Jurkat, Clone E6-1 (cell line): ENCODE measurements around the gene HOXC11.

Experiments used
- DNase-seq: peaks from one replicate; pipeline ENCODE4 v3.0.0-alpha.2; 2011; ENCODE audit warnings: low read depth, low spot score
- H3K4me3 ChIP-seq: 2 replicates; pipeline ENCODE4 v1.5.1; 2011; ENCODE audit warnings: mild to moderate bottlenecking, low read length, control low read depth, moderate library complexity

Gene HOXC11

DNA sequence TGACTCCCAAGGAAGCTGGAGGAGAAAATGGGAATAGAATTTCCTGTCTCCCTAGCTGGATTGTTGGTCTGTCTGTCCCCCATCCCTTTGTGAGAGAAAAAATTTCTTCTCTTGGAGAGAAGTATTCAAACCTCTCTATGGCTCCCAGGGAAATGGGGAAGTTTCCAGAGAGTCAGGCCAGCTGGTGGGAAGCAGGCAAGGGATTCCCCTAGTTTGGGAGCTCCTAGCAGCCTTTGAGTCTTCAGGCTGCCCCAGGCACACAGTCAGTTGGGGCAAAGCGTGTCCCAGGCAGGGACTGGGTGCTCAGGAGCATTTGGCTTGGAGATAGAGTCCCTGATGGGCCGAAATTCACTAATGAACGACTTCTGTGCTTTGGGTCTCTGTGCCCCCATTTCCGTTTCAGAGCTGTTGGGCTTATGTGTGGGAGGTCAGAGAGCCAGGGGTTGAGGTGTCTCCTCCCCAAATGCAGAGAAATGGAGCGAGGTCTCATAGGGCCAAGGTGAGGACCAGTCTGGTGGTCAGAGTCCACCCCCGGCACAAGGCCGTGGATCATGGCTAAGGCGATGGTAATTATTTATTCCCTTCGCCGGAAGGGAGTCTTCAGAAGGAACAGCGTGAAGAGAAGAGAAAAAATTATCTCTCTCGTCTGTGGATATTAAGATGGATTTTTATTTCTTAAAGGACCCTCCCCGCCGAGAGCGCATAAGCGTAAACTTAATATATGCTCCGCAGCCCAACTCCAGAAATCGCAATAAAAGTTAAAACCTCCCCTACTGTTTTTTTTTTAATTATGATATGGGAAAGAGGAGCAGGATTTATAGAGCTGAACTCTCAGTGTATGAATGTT, 20.5 kb downstream of the HOXC11 start:
- H3K4me3 ChIP-seq: no peak overlapping the region
- no peak for DNase-seq

DNA sequence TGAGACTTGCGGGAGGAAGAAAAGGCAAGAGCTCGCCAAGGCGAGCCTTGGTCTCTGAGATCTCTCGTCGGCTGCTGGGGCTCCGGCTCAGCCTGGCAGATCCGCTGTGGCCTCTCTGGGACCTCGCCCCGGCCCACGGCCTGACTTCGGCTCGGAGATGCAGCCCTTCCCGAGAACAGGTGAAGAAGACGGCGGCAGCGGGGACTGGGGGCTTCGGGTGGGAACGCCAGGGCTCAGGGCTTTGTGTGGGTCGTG, 21.0 kb downstream of the HOXC11 start:
- no peak overlapping the region for H3K4me3 ChIP-seq
- DNase-seq: no peak

DNA sequence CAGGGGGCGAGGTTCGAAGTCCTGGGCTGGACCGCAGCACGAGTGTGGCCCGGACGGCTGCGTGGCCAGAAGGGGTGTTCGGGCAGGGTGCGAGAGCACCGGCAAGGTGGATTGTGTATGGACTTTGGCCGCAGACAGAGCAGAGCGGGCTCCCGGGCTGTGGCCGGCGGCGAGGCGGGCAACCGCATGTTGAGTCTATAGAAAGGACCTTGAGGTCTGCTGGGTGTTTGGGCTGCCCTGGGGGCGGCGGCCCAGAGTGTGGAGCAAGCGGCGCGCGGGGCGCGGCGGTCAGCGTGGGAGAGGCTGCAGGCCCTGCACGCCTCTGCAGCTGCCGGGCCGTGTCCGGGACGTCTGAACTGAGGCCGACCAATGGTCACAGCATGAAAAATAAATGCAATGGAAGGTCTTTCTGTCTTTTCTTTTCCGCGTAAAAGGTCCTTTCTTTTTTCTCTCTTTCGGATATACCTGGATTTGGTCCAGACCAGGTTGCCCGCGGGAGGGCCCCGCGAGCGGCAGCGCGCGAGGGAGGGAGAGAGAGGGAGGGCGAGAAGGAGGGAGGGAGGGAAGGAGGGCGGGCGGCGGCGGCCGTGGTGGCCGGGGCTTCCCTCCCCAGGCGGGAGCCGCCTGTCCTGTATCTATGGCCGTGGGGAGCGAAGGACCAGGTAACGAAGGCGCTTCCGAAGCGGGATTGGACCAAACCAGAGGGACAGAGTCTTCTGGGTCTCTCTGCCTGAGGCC, 21.5 kb downstream of the HOXC11 start:
- H3K4me3 ChIP-seq: no peak overlapping the region
- DNase-seq: no peak

DNA sequence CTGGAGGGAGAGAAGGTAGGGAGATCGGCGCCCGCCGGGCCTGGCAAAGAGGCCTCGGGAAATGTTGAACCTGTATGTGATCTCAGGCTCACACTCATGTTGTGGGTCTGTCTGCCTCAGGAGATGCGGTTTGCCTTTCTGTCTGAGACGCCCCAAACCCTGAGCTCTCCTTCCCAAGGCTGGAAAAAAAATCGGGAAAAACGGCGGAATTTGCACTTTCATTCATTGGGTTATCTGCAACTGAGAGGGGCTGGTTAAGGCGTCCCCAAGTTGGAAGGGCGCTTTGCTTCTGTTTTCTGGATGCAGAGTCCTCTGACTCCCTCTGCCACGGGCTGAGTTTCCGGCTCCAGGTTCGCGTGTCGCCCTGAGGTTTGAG, 22.1 kb downstream of the HOXC11 start:
- H3K4me3 ChIP-seq: no peak overlapping the region
- DNase-seq: no peak

DNA sequence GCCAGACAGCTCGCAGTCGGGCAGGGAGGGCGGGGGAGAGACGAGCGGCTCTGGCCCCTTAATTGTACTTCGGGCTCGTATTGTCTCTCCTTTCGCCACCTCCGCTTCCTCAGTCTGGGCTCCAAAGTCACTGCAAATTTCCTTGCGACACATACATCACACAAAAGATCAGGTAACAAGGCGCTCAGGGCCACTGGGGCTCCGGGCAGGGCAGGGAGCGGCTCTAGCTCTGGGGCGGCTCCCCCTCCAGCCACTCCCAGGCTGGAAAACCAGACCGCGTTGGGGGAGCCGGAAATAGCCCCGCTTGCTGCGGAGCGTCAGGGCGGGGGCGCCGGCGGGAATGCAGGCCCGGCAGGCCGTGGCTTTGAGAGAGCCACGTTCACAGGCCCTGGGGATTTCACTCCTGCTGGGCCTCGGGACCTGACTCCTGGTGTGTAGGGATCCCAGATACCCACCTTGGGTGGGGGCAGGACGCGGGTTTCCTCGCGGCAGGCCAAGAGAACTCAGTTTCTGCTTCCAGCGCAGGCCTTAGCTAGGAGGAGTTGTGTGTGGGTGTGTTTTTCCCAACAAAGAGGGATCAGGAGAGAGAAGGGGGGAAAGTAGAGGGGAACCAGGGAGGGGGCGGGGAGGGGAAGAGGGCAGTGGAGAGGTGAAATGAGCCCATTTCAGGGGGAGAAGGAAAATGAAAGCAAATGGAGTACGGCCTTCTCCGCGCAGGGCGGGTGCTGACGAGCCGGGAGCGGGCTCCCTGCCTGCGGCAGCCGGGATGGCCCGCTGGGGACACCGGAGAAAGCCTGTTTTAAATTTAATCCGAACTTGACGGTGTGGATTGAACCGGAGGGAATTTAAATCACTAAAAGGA, 22.7 kb downstream of the HOXC11 start:
- no peak for DNase-seq
- no peak overlapping the region for H3K4me3 ChIP-seq

DNA sequence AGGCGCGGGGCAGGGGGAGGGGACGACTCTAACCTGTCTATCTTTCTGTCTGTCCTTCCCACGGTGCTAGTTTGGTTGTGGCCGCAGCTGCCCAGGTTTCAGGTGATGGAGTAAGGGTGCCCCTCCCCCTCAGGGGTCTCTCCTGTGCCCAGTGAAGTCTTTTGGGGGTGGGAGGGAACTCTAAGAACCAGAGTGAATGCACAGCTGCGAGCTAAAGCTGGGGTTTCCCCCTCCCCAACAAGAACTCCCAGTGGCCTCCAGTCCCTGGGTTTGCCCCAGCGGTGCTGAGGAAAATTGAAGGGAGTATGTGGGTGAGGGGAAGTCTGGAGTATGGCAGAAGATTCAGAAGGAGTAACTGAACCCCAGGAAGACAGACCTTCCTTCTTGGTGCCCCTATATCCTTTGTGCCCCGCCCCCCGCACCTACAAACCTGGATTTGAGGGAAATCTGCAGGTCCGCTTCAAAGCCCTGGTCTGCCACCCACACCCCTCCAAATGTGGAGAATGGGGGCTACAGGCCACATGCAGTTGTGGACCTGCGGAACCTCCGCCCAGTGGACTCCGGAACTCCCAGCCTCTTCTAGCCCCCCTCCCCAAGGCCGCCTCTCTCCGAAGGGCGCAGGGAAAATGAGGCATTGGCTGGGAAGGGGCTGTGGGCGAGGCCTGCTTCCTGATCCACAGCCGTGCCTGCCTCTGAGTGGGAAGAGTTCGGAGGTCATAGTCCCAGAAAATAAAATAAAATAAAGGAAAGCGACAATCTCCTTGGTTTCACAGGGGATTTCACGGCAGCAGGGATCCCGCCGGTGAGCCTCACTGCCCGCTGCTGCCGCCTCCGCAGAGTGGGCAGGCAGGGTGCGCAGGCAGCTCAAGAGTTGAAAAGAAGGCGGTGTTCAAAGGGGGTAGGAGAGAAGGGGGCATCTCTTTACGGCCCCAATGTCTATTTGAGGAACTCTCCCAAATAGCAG, 23.6 kb downstream of the HOXC11 start:
- H3K4me3 ChIP-seq: no peak overlapping the region
- no peak for DNase-seq

DNA sequence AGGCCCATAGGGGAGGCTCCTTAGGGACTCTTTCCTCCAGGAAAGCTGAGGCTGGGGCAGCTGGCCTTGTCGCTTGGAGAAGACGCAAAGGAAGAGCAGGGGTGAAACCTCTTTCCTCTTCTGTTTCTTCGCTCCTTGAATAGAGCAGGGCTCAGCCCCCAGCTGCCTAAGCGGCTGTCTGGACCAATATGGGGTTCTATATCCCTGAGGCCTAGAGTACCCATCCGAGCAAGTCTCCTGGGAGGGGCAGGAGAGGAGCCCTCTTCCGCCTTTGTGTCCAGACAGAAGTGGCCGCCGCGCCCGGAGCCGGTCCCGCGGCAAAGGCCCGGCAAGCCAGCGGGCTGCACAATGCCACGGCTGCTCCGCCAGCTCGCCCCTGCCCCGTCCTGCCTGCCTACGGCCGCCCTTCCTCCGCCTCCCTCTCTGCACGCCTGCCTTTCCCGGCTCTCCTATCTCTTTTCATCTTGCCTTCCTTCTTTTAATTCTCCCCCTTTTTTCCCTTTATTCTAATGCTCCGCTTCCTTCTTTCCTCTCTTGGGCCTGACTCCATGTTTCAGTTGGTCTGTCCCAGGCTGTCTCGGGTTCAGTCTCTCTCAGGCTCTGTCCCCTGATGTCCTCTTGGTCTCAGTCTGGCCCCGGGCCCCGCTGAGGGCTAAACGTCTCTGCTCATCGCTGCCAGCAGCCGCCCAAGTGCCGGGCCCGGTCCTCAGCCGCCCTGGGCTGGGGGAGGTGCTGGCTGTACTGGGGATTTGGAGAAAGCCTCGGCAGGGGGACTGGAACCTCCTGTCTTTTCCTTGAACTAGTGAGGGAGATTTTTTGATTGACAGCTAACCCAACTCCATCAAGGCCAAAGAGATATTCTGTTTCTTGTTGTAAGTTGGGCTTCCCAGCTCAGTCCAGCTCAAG, 24.5 kb downstream of the HOXC11 start:
- DNase-seq: no peak
- no peak overlapping the region for H3K4me3 ChIP-seq

DNA sequence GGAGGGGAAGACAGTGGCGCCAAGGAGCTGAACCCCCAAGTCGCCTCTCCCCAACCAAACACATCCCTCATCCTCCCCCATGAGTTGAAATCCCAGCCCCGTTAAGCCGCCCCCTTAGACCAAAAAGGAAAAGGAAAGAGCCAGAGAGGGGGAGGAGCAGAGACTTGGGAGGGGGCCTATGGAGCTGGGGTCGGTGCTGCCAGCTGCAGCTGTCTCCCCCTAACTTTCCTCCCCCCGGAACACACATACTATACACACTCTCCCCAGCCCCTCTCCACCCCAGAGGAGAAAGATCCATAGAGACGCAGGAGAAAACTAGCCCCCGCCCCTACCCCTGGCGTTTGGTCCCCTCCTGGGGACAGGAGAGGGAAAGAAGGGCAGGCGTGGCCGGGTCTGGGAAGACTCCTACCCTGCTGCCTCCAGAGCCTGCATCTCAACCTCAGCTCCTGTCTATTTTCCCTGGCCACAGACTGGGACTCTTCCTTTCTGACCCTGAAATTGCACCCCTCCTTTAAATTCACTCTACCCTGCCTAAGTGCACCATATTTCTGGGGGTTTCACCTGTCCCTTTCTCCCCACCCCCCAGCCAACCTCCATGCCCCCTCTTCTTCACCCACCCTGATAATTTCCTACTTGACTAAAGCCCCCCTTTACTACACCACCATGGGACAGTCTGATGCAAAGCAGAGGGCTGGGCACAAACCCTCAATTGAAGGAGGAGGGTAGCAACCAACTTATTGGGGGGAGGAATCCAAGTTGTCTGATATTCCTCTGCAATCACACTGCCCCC, 25.4 kb downstream of the HOXC11 start:
- no peak for DNase-seq
- no peak overlapping the region for H3K4me3 ChIP-seq

DNA sequence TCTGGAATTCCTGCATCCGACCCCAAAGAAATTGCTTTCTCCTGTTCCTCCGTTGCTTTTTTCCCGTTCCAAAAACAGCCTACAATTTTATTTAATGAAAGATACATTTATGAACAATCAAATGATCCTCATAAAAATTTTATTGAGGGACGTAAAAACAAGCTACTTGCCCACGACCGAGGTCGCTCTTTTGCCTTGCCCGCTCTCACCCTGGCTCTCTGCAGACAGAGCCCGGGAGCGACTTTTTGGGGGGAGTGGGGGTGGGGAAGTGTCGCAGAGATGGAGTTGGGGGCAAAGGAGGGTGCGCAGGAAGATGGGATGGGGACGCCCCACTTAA, 25.9 kb downstream of the HOXC11 start:
- no peak overlapping the region for H3K4me3 ChIP-seq
- no peak for DNase-seq

DNA sequence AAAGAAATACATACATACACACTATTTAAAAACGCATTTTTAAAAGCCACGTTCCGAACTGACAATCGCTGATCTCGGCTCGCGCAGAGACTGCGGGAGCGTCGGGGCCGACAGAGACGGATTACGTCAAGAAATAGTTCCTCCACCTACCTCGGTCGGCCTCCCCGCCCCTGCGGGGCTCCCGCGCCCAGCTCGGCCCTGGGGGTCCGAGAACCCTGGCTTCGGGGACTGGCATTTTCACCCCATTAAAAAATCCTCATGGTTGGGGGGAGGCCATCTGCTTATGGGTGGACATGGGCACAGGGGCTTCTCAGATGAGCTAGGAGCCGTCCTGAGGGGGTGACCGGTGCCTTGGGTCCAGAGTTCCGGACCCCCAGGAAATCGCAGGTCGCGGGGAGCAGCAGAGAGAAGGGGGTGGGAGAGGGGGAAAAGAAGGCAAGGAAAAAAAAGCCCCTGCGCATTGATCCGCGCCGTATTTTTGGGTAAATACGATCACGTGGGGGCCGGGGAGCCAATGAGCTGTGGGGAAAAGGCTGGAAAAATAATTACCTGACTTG, 26.7 kb downstream of the HOXC11 start:
- no peak for DNase-seq

DNA sequence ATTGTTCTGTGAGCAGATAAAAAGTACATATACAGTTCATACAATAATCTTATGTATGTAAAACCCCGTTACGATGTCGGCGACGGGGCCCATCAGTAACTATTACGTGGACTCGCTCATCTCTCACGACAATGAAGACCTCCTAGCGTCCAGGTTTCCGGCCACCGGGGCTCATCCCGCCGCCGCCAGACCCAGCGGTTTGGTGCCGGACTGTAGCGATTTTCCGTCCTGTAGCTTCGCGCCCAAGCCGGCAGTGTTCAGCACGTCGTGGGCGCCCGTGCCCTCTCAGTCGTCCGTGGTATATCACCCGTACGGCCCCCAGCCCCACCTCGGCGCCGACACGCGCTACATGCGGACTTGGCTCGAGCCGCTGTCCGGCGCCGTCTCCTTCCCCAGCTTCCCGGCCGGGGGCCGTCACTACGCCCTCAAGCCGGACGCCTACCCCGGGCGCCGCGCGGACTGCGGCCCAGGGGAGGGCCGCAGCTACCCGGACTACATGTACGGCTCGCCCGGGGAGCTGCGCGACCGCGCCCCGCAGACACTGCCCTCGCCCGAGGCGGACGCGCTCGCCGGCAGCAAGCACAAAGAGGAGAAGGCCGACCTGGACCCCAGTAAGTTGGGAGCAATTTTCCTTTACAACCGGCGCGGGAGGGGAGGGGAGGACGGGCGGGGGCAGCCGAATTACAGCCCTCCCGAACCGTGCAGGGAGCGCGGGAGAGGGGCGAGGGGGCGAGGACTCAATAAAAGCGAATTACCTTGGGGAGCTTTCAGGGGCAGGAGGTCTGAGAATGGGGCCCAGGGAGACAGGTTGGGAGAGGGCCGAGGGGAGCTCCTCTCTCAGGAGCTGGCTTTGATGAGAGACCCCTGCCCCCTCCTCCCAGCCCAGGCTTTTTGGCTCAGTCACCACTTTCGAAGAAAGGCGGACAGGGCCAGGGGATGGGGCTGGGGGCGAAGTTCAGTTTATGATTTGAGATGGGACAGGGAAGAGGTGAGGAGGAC, 27.5 kb downstream of the HOXC11 start, which contains the start of gene HOXC9:
Gene HOXC9, plus strand, starts transcription at position 46 of the 999 bp plus-strand sequence. Its CDS starts 28 bp downstream, at position 74.
- no peak within 1 kb of the TSS for H3K4me3 ChIP-seq
- DNase-seq: no peak

More for the DNA sequence above, 26.7 kb downstream of the HOXC11 start:
- no peak overlapping the region for H3K4me3 ChIP-seq

DNA sequence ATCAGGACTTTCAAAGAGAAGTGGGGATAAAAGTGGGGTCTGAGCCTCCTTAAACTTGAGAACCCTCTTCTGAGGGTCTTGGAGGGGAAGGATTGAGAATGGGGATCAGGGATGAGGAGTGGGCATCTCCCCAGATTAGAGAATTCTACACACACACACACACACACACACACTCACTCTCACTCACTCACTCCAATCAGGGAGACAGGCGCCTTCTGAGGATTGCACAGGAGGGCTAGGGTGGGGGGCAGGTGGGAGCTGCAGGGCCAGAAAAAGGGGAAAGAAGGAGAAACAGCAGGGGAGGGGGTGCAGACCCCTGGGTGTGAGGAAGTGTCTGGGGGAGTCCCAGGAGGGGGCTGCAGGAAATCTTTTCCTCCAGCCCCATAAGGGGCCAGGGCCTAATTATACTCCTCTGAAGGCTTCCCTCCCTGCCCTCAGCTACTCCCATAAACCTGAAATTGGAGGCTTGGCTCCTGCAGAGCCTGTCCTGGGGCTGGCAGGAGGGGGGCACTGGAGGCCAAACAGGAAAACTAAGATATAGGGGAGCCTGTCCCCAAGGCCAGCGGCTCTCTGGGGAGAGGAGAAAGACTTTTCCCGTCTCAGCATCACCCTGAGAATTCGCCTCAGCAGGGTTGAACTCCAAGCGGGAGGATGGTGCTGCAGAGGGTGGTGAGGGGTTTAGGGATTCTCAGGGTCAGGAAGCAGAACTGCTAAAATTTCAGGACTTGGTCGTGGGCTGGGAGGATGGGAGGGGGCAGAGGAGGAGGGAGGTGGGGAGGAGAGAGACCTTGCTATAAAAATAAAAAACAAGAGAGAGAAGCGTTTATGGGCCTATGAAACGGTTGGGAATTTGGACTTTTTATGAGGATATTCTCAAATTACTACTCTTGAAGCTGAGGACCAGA, 28.6 kb downstream of the HOXC11 start:
- no peak for DNase-seq
- H3K4me3 ChIP-seq: no peak overlapping the region

DNA sequence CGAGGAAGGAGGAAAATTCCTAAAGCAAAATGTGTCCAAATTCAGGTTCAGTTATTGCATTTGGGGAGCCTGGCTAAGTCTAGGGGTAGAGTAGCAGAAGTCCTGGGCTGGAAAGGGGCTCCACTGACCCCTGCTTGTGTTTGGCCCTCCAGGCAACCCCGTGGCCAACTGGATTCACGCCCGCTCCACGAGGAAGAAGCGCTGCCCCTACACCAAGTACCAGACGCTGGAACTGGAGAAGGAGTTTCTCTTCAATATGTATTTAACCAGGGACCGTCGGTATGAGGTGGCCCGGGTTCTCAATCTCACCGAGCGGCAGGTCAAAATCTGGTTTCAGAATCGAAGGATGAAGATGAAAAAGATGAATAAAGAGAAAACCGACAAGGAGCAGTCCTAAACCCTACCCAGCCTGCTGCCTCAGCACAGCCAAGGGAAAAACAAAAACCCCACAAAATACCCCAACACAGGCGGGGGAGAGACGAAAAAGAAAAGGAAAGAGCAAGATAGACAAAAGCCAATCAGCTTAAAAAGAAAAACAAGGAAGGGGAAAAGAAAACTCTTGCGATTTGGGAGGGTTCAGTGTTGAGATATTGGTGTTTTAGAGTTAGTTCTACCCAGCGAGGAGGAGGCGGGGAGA, 29.5 kb downstream of the HOXC11 start:
- no peak for DNase-seq

DNA sequence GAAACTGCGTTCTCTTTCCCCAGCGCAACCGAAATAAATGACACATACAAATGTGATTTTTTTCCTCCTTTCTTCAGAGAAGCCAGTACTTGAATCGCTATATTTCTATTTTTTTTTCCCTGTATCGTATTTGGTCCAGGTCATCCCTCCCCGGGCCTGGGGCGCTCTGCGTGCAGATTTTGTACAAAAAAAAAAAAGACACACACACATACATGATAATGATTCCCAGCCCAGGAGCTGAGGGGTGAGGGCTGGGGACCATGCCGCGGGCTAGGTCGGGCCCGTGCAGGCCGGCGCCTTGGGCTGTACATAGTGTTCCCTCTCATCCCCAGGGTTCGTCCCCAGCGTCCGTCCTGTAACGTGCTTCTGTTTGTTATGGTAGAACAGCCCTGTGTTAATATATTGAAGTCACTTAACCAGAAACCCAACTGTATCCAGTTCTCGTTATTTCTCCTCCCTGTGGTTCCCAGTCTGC, 30.0 kb downstream of the HOXC11 start:
- DNase-seq: no peak
- H3K4me3 ChIP-seq: no peak overlapping the region

More for the DNA sequence above, 29.5 kb downstream of the HOXC11 start:
- H3K4me3 ChIP-seq: no peak overlapping the region
